ACC112 (cell line): ENCODE results near the gene CERS6.
"Not testable (repeated sequence)": the region's sequence is repeated elsewhere in the genome, so short reads cannot be mapped to it uniquely, and the experiment has no call there.

Experiments used
- H2AFZ ChIP-seq: fragments of 200-600 bp; sonication (generic); one replicate; pipeline ENCODE4 v1.6.0; 2017; ENCODE audit warnings: antibody characterized with exemption, low read length; ENCODE audit not compliant: unreplicated experiment
- H3K27ac ChIP-seq: fragments of 200-600 bp; sonication (generic); 2 replicates; pipeline ENCODE4 v1.5.1; 2014; ENCODE audit warnings: low read depth, mild to moderate bottlenecking, antibody characterized with exemption, low read length, moderate library complexity
- H3K27me3 ChIP-seq: fragments of 200-600 bp; sonication (generic); 2 replicates; pipeline ENCODE4 v1.6.1; 2014; ENCODE audit warnings: mild to moderate bottlenecking, antibody characterized with exemption, low read length, moderate library complexity, mixed read lengths; ENCODE audit not compliant: insufficient read depth
- H3K36me3 ChIP-seq: fragments of 200-600 bp; sonication (generic); 2 replicates; pipeline ENCODE4 v1.6.1; 2016; ENCODE audit warnings: mild to moderate bottlenecking, antibody characterized with exemption, low read length, moderate library complexity, mixed read lengths; ENCODE audit not compliant: insufficient read depth
- H3K4me1 ChIP-seq: fragments of 200-600 bp; sonication (generic); one replicate; pipeline ENCODE4 v1.6.1; 2016; ENCODE audit warnings: low read length, mixed read lengths; ENCODE audit not compliant: insufficient read depth, unreplicated experiment, control insufficient read depth
- H3K4me3 ChIP-seq: fragments of 200-600 bp; sonication (generic); 2 replicates; pipeline ENCODE4 v1.5.1; 2014; ENCODE audit warnings: mild to moderate bottlenecking, low read depth, low read length
- H3K79me2 ChIP-seq: fragments of 200-600 bp; sonication (generic); one replicate; pipeline ENCODE4 v1.6.0; 2016; ENCODE audit warnings: low read length; ENCODE audit not compliant: control insufficient read depth, unreplicated experiment, insufficient read depth

The CERS6 gene

DNA sequence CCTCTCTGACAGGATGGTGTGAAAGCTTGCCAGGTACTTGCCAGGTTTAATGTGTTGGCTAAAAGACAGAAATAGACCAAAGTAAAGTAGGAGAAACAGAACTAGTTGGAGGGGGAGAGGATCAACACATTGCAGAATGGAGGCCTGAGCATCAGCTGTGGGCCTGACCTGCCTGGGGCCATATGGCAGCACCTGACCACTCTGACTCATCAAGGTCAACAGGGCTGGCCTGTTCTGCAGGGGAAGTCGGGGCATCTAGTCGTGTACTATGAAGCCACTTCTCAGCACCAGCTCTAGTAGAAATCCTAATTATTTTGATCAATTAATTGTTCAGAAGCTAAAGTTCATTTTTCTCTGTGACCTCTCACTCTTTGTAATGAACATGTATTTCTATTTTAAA is 310.5 kb downstream of the CERS6 start:
- Histone ChIP-seq H3K36me3 (peaks cover 8% of the 10 kb centered on the region; the same call in 1 of the 2 replicates), H3K79me2 (no peaks in the 10 kb centered on the region), H3K27me3 (no peaks in the 10 kb centered on the region), H2AFZ (no peak overlapping the region), H3K4me1 (peaks cover 22% of the 10 kb centered on the region), H3K27ac (no peak overlapping the region), H3K4me3 (no peak overlapping the region)

- Histone ChIP-seq H3K27ac (no peak overlapping the region), H2AFZ (no peak overlapping the region), H3K4me1 (peaks cover 22% of the 10 kb centered on the region), H3K36me3 (peaks cover 8% of the 10 kb centered on the region), H3K79me2 (no peaks in the 10 kb centered on the region), H3K27me3 (no peaks in the 10 kb centered on the region), H3K4me3 (no peak overlapping the region)
These were observed 311.2 kb downstream of the CERS6 start for GRCh38 chr2:168767258-168767657.

DNA sequence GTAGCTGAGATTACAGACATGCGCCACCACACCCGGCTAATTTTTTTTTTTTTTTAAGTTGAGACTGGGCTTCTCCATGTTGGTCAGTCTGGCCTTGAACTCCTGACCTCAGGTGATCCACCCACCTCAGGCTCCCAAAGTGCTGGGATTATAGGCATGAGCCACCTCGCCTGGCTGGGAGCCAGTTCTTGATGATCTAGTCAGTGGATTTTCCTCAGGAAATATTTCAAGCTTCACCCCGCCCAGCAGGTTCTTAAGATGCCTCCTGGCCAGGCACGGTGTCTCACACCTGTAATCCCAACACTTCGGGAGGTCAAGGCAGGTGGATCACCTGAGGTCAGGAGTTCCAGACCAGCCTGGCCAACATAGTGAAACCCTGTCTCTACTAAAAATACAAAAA is 312.3 kb downstream of the CERS6 start:
- not testable (repeated sequence) for H3K4me3 ChIP-seq, H3K36me3 ChIP-seq, H3K27me3 ChIP-seq, H2AFZ ChIP-seq, H3K27ac ChIP-seq, H3K79me2 ChIP-seq
- H3K4me1 ChIP-seq, result peaks cover 22% of the 10 kb centered on the region

GRCh38 chr2:168770796-168771195 is 314.7 kb downstream of the CERS6 start:
- H3K4me3 ChIP-seq, result no peak overlapping the region
- H3K36me3 ChIP-seq, result no peaks in the 10 kb centered on the region; the same call in 1 of the 2 replicates
- H2AFZ ChIP-seq, result no peak overlapping the region
- H3K27ac ChIP-seq, result no peak overlapping the region
- no peaks in the 10 kb centered on the region for H3K27me3 ChIP-seq
- peaks cover 18% of the 10 kb centered on the region for H3K4me1 ChIP-seq
- H3K79me2 ChIP-seq, result no peaks in the 10 kb centered on the region

GRCh38 chr2:168772704-168773103 is 316.6 kb downstream of the CERS6 start:
- Histone ChIP-seq H3K36me3 (no peaks in the 10 kb centered on the region; the same call in 1 of the 2 replicates), H3K27ac (no peak overlapping the region), H3K79me2 (no peaks in the 10 kb centered on the region), H3K4me1 (no peaks in the 10 kb centered on the region), H2AFZ (no peak overlapping the region), H3K4me3 (no peak overlapping the region), H3K27me3 (no peaks in the 10 kb centered on the region)

DNA sequence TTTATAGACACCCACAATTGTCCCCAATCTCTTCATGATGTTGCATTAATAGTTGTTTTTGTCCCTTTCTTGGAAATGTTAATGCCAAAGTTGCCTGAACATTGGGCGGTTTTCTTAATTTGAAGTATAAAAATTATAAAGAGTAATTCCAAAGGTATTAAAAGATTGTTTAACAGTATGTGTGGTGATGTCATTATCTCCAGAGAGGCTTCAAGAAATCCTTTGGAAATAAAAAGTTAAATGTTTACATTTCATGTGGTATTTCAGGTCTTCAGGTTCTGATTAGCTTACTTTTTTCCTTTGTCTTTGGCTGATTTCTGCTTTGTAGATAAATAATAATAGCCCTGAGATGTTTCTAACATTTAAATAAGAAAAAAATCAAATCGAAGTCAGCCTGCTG is 317.1 kb downstream of the CERS6 start:
- Histone ChIP-seq H2AFZ (no peak overlapping the region), H3K79me2 (no peaks in the 10 kb centered on the region), H3K27ac (no peak overlapping the region), H3K36me3 (no peaks in the 10 kb centered on the region; the same call in 1 of the 2 replicates), H3K4me1 (no peaks in the 10 kb centered on the region), H3K27me3 (no peaks in the 10 kb centered on the region), H3K4me3 (no peak overlapping the region)

DNA sequence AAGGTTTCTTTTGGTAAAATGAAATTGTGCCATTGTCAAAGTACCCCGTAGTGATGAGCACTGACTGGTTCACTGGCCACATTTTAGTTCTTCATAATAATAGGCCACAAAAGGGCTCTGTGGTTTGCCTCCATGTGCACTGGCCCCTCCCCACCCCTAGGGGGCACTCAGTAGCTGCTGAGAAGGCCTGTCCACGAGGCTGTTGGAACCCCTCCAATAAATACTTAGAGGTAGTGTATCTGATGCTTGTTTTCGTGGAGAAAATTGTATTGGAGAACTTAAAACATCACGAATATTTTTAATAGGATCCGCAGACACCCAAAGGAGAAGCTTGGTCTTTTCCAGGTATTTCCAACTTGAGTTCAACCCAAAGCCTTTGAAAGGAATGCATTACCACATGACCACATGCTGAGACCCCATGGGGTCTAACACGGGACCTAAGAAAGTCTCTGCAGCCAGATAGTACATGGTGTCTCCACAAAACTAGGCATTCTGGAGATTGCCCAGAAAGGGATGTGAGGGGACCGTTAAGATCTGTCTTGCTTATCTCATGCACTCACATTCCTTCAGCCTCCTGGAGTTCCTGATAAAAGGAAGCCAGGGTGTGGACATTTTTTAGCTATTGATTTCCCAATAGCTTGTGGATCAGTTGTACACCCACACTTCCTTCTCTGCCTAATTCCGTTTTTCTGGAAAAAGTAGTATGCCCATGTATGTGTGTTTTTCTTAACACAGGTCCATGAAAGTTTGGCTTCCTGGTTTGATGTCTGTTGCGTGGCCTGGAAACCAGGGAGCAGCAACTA is 317.8 kb downstream of the CERS6 start:
- no peaks in the 10 kb centered on the region for H3K79me2 ChIP-seq
- H3K36me3 ChIP-seq, result no peaks in the 10 kb centered on the region; the same call in 1 of the 2 replicates
- H2AFZ ChIP-seq, result no peak overlapping the region
- H3K27ac ChIP-seq, result no peak overlapping the region
- no peak overlapping the region for H3K4me3 ChIP-seq
- H3K27me3 ChIP-seq, result no peaks in the 10 kb centered on the region
- H3K4me1 ChIP-seq, result no peaks in the 10 kb centered on the region

- no peak overlapping the region for H3K27ac ChIP-seq
- H3K4me1 ChIP-seq, result no peaks in the 10 kb centered on the region
- no peaks in the 10 kb centered on the region for H3K27me3 ChIP-seq
- H3K79me2 ChIP-seq, result no peaks in the 10 kb centered on the region
- H3K36me3 ChIP-seq, result no peaks in the 10 kb centered on the region; the same call in 1 of the 2 replicates
- H3K4me3 ChIP-seq, result no peak overlapping the region
- no peak overlapping the region for H2AFZ ChIP-seq
These were observed 319.8 kb downstream of the CERS6 start for GRCh38 chr2:168775837-168776236.

DNA sequence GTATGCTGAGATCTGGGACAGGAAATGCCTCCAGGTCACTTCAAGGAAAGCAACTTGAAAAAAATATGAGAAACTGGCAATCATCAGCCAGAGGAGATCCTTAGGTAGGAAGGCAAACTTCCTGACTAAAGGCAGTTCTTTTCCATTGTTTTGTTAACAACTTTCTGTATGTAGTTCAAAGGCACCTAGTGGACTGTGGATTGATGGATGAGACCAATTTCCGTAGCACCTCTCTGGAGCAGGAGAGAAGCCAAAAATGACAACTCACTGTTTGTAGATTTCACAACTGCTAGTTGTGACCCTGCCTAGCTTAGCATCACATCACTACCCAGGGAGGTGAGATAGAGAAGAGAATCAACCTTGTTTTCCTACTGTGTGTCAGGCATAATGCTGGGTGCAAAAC is 324.6 kb downstream of the CERS6 start:
- H2AFZ ChIP-seq, result no peak overlapping the region
- H3K36me3 ChIP-seq, result no peaks in the 10 kb centered on the region
- no peaks in the 10 kb centered on the region for H3K4me1 ChIP-seq
- H3K79me2 ChIP-seq, result no peaks in the 10 kb centered on the region
- no peak overlapping the region for H3K4me3 ChIP-seq
- H3K27ac ChIP-seq, result no peak overlapping the region
- no peaks in the 10 kb centered on the region for H3K27me3 ChIP-seq

DNA sequence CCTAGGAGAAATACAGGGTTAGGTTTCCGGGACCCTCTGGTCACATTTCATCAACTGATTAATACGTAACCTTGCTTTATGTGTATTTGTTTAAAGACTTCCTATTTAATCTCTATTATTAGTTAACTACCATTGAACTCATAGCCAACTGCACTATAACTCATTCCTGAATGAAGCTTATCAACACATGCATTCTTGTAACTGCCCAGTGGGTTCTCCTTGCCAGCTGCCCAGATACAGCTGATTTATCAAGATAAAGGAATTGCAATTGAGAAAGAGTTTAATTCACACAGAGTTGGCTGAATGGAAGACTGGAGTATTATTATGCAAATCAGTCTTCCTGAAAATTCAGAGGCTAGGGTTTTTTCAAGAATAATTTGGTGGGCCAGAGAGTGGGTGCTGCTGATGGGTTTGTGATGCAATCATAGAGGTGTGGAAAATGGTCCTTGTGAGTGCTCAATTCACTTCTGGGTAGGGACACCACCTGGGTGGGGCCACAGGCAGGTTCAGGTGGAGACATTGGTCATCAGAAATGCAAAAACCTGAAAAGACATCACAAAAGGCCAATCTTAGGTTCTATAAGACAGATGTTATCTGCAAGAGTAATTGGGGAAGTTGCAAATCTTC is 325.2 kb downstream of the CERS6 start:
- H3K27me3 ChIP-seq, result no peaks in the 10 kb centered on the region
- H3K36me3 ChIP-seq, result no peaks in the 10 kb centered on the region
- no peaks in the 10 kb centered on the region for H3K79me2 ChIP-seq
- no peak overlapping the region for H2AFZ ChIP-seq
- H3K4me3 ChIP-seq, result no peak overlapping the region
- H3K27ac ChIP-seq, result no peak overlapping the region
- no peaks in the 10 kb centered on the region for H3K4me1 ChIP-seq

DNA sequence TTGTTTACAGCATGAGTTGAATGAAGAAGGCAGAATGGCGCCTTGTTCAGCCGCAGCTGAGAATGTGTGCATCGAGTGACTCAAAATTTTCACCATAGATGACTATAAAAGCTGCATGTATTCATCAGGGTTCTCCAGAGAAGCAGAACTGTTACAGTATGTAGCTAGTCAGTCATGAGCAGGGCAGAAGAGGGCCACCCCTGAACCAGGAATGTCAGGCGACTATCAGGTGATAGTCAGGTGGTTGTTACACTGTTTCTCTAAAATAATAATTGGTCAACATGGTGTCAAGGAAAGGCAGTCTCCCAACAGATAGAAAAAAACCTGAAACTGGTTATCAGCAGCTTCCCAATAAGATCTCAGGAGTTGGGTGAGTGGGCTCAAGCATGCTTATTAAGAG is 326.2 kb downstream of the CERS6 start:
- no peaks in the 10 kb centered on the region for H3K4me1 ChIP-seq
- no peaks in the 10 kb centered on the region for H3K79me2 ChIP-seq
- no peak overlapping the region for H3K4me3 ChIP-seq
- H3K27me3 ChIP-seq, result peaks cover 1% of the 10 kb centered on the region; the same call in 1 of the 2 replicates
- H3K36me3 ChIP-seq, result no peaks in the 10 kb centered on the region
- H3K27ac ChIP-seq, result no peak overlapping the region
- H2AFZ ChIP-seq, result no peak overlapping the region
